ENCODE results near the gene RRM1. TPM values are rescaled to one million over a fixed set of nuclear protein-coding genes. Genes with fewer than 3 reads are reported as not detected.
A peak's percentile ranks its signal among the peaks of the same experiment; 100 is the strongest.
"Not testable (repeated sequence)": the region's sequence is repeated elsewhere in the genome, so short reads cannot be mapped to it uniquely, and the experiment has no call there.

Gene RRM1
- polyA plus RNA-seq, 4 donors = 66.8 to 82.4 (median 73.6) TPM

DNA sequence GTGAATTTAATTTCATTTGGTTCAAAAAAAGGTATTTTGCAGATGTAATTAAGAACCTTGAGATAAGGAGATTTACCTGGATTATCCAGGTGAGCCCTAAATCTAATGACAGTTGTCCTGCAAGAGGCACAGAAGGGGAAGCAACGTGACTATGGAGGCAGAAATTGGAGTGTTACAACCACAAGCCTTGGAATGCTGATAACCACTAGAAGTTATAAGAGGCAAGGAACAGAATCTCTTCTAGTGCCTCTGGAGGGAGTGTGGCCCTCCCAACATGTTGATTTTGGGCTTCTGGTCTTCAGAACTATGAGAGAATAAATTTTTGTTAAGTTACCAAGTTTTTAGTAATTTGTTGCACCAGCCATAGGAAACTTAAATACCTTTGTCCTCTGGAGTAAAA, 32.8 kb downstream of the RRM1 start:
- DNase-seq (ENCODE audit: low read depth in 4 of 4, low spot score in 3 of 4) = no peak

GRCh38 chr11:4130219-4130618, 35.6 kb downstream of the RRM1 start:
- DNase-seq (ENCODE audit: low read depth in 4 of 4, low spot score in 3 of 4) = not testable (repeated sequence)

- DNase-seq (ENCODE audit: low read depth in 4 of 4, low spot score in 3 of 4) = no peak
These were observed 40.2 kb downstream of the RRM1 start for GRCh38 chr11:4134806-4135205.

GRCh38 chr11:4138497-4138896, 43.9 kb downstream of the RRM1 start:
- DNase-seq (ENCODE audit: low read depth in 4 of 4, low spot score in 3 of 4) = no peak

- DNase-seq (ENCODE audit: low read depth in 4 of 4, low spot score in 3 of 4) = no peak
These were observed 45.6 kb downstream of the RRM1 start for GRCh38 chr11:4140067-4140636.

- DNase-seq (ENCODE audit: low read depth in 4 of 4, low spot score in 3 of 4) = no peak
These were observed 51.6 kb downstream of the RRM1 start for GRCh38 chr11:4146070-4146771.

DNA sequence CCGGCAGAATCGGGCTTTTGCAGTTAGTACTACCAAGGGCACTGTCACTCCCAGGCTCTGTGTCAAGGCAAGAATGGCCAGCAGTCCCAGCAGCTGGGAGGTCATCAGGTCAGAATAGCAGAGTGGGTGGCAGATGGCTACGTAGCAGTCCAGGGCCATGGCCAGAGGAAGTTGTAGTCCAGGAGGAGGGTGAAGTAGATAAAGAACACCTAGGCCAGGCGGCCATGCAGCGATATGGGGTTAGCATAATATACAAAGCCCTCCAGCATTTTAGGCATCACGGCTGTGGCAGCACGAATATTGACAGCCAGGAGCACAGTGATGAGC, 52.1 kb downstream of the RRM1 start:
- DNase-seq (ENCODE audit: low read depth in 4 of 4, low spot score in 3 of 4) = no peak

GRCh38 chr11:4154503-4154902, 59.9 kb downstream of the RRM1 start:
- DNase-seq (ENCODE audit: low read depth in 4 of 4, low spot score in 3 of 4) = no peak

- no peak for DNase-seq (ENCODE audit: low read depth in 4 of 4, low spot score in 3 of 4)
These were observed 62.0 kb downstream of the RRM1 start for GRCh38 chr11:4156571-4156970.

DNA sequence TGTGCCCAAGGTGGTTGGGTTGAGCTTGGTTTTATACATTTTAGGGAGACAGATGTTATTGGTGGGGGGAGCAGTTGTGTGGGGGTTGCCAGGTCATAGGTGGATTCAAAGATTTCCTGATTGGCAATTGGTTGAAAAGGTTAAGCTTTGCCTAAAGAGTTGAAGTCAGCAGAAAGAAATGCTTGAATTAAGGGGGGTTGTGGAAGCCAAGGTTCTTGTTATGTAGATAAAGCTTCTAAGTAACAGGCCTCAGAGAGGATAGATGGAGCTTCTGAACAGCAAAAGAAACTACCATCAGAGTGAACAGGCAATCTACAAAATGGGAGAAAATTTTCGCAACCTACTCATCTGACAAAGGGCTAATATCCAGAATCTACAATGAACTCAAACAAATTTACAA, 64.2 kb downstream of the RRM1 start:
- DNase-seq (ENCODE audit: low read depth in 4 of 4, low spot score in 3 of 4) = not testable (repeated sequence)

GRCh38 chr11:4161305-4161704, 66.7 kb downstream of the RRM1 start:
- DNase-seq (ENCODE audit: low read depth in 4 of 4, low spot score in 3 of 4) = no peak

DNA sequence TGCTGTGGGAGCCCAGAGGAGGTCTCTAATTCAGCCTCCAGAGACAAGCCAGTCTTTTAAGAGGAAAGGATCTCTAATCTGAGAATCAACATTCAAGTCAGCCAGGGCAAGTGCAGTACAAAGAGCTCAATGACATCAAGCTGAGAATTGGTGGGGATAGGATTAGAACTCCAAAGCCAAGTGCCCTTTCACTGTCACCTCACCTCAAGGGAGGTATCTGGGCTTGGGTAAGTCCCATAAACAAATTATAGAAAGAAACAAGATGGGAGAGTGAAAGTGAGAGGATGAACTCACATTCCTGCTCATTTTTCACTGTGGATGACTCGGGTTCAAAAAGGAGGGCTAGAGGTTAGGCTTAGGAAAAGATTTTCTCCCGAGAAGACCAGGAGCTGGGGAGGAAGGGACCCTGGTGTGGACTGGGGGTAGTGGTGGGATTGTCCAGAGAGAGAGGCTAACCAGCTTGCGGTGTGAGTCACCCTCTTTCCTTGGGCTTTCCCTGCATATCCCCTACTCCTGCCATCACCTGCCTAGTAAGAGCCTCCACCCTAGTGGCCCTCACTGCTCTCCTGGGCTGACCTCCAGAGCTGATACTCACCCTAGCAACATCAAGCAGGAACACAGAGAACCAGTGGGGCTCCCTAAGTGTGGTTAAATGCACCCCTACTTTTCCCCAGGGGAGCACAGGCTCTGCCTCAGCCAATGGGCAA, 70.4 kb downstream of the RRM1 start:
- DNase-seq (ENCODE audit: low read depth in 4 of 4, low spot score in 3 of 4) = no peak

- no peak for DNase-seq (ENCODE audit: low read depth in 4 of 4, low spot score in 3 of 4)
These were observed 72.7 kb downstream of the RRM1 start for GRCh38 chr11:4167292-4167691.

GRCh38 chr11:4167758-4168157, 73.2 kb downstream of the RRM1 start:
- no peak for DNase-seq (ENCODE audit: low read depth in 4 of 4, low spot score in 3 of 4)

DNA sequence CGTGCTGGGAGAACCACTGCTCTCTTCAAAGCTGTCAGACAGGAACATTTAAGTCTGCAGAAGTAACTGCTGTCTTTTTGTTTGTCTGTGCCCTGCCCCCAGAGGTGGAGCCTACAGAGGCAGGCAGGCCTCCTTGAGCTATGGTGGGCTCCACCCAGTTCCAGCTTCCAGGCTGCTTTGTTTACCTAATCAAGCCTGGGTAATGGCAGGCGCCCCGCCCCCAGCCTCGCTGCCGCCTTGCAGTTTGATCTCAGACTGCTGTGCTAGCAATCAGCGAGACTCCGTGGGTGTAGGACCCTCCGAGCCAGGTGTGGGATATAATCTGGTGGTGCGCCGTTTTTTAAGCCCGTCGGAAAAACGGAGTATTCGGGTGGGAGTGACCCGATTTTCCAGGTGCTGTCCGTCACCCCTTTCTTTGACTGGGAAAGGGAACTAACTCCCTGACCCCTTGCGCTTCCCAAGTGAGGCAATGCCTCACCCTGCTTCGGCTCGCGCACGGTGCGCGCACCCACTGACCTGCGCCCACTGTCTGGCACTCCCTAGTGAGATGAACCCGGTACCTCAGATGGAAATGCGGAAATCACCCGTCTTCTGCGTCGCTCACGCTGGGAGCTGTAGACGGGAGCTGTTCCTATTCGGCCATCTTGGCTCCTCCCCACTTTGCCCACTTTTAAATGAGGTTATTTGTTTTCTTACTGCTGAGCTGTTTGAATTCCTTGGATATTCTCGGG, 81.2 kb downstream of the RRM1 start:
- not testable (repeated sequence) for DNase-seq (ENCODE audit: low read depth in 4 of 4, low spot score in 3 of 4)

GRCh38 chr11:4178813-4179662, 84.4 kb downstream of the RRM1 start:
- DNase-seq (ENCODE audit: low read depth in 4 of 4, low spot score in 3 of 4) = no peak

GRCh38 chr11:4180441-4181183, 86.0 kb downstream of the RRM1 start:
- DNase-seq (ENCODE audit: low read depth in 4 of 4, low spot score in 3 of 4) = no peak

DNA sequence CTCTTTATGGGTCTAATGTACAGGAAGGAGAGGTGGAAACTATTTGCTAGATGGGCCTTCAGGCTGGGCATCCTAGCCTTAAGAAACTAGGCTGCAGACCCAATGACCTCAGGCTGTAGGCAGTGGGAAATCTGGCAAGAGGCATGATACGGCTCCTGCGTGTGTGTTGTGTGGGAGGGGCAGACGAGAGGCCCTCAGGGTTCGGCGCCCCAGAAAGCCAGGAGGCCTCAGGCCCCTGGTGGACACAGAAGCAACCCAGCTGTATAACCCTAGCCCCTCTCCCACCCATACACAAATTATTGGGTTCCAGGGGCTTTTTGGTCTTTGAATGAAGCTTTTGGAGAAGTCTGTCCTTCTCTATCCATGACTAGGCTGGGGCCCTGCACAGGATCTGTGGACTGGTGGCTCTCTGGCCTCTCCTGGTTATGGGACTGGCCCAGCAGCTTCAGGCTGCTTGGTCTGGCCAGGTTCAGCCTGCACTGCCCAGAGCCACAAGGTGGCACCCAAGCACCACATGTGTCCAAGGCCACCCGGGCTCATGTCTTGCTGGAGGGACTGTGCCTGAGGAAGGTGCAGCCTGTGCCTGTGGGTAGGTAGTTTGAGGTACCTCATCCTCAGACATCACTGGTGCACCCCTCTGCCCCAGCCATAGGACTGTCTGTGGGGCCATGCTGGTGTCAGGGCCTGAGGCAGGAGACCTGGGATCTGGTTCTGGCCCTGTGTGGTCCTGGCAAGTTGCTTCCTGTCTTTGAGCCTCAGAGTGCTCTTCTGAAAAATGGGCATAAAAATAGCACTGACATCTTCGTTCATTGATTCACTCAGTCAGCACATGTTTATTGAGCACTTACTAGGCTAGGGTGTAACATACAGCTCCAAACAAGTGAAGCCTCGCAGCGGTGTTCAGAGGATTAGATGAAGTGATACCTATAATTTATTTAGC, 87.5 kb downstream of the RRM1 start:
- DNase-seq (ENCODE audit: low read depth in 4 of 4, low spot score in 3 of 4) = peak in 2 of 4 donors; percentile 16 to 17
